ENCODE data around the gene CPT1C.

Gene CPT1C

DNA sequence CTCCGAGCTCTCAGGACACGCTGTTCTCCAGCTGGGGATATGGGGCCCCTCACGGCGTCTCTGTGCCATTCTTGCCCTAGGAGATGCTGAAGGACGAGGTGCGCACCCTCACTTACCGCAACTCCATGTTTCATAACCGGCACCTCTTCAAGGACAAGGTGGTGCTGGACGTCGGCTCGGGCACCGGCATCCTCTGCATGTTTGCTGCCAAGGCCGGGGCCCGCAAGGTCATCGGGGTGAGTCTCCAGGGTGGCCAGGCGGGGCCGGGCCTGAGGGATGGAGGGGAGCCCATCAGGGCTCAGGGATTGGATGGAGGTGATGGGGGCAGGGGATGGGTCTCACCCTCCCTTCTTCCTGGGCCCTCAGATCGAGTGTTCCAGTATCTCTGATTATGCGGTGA is 9.1 kb upstream of the CPT1C start:
- DNase-seq (ENCODE audit: low spot score) = no peak

DNA sequence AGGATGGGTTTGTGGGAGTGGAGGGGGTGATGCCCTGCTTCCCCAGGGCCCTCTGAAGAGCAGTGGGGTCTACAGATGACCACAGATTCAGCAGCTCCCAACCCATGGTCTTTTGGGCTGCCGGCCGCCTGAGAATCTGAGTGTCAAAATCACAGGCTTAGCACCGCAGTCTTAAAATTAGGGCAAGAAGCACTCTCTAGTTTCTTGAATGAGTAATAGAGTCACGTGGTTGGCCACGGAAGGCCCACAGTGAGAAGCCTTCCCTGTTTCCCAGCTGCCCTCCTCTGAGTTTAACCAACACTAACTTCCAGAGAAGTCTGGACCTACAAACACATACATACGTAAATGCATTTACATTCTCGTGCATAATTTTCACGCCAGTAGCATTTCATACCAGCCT is 8.6 kb upstream of the CPT1C start:
- no peak for DNase-seq (ENCODE audit: low spot score)

DNA sequence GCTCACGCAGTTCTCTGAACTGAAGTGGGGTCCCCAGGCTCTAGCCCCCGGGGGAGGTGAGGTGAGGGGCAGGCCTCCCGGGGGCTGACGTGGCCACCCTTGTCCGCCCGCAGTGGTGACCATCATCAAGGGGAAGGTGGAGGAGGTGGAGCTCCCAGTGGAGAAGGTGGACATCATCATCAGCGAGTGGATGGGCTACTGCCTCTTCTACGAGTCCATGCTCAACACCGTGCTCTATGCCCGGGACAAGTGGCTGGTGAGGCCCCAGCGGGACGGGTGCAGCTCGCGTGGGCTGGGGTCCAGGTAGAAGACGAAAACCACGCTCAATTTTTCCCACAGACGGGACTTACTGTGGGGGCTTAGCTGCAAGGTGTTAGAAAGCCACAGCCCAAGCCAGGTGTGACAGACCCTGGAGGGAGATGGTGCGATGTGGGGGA is 7.1 kb upstream of the CPT1C start:
- no peak for DNase-seq (ENCODE audit: low spot score)

DNA sequence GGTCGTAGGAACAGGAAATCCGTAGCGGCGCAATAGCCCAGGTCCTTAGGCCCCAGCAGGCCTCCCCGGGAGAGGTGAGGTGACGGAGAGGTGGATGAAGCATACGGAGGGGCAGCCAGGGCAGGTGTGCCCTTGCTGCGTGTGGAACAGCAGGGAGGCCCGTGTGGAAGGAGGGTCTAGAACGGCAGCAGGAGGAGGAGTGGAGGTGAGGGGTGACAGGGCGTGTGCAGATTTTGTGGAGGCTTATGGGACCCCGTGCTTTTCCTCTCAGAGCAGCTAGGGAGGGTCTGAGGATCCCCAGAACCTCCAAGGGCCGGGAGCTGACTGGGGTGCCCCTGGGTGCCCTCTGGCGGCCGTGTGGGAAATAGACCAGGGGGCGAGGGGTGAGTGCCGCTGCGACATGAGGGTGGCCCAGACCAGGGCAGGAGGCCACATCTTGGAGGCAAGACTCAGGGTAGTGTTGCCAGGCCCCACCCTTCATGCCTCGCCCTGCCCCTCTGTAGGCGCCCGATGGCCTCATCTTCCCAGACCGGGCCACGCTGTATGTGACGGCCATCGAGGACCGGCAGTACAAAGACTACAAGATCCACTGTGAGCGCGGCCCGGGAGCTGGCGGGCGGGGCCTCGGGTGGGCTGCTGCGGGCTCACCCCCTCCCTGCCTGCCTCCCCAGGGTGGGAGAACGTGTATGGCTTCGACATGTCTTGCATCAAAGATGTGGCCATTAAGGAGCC is 6.5 kb upstream of the CPT1C start:
- DNase-seq (ENCODE audit: low spot score) = peak; percentile 64

DNA sequence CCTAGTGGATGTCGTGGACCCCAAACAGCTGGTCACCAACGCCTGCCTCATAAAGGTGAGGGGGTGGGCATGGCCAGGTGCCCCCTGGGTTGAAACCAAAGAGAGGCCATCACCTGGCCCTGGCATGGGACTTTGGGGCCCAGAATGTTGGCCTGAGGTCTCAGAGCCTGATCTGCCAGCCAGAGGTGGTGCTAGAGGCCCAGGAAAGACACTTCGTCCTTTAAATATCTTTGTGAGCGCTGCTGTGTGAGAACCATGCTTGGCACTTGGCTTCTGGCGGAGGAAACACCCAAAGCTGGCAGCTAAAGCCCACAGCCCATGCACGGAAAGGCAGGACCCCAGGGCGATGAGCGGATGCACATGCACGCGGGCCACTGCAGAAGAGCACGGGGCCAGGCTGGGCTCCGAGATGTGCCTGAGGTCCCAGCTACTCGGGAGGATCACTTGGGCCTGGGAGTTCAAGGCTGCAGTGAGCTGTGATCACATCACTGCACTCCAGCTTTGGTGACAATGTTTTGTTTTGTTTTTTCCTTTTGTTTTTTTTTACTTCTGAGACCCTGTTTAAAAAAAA is 5.8 kb upstream of the CPT1C start:
- DNase-seq (ENCODE audit: low spot score) = no peak

DNA sequence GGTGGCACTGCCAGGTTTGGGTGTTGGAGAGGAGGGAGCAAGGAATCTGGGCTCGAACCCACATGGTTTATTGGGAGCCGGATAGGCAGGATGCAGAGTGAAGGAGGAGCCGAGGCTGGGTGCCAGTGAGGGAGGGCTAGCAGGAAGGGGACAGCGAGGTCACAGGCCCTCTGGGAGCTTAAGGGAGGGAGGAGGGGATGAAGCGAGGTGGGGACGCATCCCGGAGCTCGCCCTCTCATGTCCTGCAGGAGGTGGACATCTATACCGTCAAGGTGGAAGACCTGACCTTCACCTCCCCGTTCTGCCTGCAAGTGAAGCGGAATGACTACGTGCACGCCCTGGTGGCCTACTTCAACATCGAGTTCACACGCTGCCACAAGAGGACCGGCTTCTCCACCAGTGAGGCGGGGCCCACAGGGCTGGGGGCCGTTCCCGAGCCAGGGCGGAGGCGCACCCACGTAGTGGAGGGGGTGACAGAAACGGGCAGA is 5.0 kb upstream of the CPT1C start:
- no peak for DNase-seq (ENCODE audit: low spot score)

DNA sequence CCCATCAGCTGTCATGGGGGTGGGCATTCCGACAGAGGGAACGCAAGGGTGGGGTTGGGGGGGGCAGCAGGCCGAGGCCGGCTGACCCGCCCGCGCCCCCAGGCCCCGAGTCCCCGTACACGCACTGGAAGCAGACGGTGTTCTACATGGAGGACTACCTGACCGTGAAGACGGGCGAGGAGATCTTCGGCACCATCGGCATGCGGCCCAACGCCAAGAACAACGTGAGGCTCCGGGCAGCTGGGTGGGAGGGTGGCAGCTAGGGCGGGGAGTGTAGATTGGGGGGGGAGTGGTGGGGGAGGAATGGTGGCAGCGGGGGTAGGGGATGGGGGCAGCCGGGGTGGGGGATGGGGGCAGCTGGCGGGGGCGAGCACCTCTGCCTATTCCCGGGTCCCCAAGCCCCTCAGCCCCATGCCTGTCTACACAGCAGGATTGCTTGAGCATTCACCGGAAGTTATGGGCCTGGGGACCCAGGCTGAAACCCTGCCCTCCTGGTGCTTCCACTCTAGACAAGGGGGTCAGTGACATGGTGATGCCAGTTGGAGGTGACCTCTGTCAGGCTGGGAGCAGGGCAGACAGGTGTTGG is 4.3 kb upstream of the CPT1C start:
- DNase-seq (ENCODE audit: low spot score) = no peak

DNA sequence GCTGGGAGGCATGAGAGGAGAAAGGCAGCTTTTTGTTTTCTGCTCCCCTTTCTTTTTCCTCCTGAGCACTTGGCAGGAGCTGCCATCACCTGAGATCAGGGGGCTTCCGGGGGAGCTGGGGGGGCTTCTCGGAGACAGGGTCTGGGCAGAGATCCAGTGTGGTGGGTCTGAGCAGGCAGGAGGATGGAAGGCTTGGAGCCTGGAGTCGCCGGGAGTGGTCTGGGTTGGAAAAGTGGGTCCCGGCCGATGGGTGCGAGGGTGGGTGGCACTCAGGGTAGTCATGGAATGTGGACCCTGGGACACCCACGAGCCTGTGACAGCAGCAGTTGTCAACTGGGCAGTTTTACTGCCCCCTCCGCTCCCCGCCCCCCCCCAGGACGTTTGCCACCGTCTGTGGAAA is 3.8 kb upstream of the CPT1C start:
- no peak for DNase-seq (ENCODE audit: low spot score)

DNA sequence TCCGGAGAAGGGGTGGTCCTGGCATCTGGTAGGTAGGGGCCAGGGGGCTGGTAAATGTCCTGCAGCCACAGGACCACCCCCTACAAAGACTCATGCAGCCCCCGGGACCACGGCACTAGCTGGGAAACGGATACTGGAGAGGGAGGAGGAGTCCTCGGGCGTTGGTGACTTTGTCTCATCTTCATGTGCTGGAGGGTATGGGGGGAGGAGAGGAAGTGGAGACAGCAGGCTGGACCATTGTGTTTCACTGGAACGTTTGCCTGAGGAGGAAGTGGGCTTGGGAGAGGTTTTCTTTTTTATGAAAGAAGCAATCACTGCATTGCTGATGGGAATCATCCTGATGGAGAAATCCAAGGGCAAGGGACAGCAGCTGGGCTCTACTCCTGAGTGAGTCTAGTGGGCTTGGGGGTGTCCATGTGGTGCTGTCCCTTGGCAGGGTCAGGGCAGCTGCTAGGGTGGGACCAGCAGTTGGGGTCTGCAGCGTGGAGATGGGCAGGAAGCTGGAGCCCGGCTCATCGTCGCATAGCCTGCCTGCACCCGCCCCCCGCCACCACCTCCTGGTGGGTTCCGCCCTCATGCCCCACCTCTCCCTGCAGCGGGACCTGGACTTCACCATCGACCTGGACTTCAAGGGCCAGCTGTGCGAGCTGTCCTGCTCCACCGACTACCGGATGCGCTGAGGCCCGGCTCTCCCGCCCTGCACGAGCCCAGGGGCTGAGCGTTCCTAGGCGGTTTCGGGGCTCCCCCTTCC is 3.2 kb upstream of the CPT1C start:
- DNase-seq (ENCODE audit: low spot score) = no peak

DNA sequence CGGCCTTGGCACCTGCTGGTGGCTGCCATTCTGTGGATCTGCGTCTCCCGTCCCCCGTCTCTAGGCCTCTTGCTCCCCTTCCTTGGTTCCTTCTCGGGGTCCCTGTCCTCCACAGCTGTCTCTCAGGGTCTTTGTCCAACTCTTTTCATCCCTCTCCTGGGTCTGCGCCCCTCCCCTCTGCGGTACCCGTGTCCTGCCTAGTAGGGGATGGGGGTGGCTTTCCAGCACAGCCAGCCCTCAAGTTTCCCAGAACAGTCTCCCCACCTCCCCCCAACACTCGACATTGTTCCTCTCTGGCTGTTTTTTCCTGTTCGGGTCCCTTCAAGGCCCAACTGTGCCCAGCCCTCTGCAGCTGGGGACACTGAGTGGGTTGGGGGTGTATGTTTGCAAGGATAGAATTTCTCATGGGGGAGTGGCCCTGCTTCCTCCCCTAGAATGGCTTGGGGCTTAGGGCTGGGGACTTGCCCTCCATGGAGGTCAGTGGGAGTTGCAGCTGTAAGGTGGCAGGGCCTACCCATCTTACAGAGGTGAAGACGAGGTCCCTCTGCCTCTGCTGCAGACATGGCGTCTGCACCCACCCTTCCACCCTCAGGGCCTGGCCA is 2.3 kb upstream of the CPT1C start:
- no peak for DNase-seq (ENCODE audit: low spot score)

DNA sequence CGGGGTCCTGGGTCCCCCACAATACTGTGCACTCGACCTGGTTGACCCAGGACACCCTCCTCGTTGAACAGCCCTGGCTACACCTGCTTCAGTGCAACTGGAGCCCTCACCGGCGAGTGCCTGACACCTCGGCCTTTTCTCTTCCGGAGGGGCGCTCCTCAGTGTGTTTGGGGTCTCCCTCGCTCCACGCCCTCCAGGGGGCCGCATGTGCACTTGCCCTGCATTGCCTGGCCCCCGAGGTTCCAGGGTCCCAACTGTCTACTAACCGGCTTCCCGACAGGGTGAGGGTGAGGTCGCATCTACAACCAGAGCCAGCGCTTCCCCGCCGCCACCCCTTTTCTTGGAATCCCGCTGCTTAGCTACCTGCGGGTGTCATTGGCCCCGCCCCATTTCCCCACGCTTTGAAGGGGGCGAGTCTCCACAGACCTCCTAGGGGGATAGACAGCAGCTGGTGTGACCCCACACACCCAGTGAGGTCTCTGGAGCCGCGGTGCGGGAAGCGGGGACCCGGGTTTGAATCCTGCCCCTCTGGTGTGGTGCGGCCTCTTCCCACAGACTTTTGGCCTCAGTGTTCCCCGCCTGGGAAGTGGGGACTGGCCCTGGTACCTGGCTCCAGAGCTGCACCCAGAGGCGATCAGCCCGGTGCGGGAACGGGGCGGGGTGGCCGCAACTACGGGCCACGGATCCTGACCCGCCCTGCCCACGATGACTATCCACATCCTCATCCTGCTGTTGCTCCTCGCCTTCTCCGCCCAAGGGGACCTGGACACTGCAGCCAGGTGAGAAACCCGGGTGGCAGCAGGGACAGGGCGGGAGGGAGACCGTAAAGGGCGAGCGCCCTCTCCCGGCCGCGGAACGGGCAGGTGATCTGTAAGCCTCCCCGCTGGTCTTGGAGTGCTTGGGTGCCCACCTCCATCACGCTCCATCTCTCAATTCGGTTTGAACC is 1.5 kb upstream of the CPT1C start, which contains the start of gene ADM5:
Gene ADM5 (plus strand): TSS at position 462 of the 946 bp plus-strand sequence. CDS start 244 bp downstream, at position 706.
- DNase-seq (ENCODE audit: low spot score) = no peak

DNA sequence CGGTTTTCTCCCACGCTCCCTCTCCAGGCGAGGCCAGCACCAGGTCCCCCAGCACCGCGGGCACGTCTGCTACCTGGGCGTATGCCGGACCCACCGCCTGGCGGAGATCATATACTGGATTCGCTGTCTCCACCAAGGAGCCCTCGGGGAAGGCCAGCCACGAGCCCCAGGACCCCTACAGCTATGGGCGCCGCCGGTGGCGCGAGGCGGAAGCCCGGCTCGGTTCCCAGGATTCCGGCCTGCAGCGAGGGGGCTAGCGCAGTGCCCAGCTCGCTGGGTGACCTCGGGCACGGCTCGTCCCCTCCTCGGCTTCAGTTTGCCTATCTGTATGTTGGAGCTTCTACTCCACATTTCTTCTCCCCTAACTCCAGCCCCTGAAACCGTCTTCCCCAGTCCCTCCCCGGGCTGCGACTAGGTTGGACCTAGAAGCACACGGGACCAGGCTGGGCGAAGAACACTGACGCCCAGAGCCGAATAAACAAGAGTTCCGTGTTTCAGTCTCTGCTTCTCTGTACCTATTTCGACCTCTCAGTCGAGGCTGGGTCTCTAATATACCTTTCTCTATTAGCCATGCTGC is 749 bp upstream of the CPT1C start:
- DNase-seq (ENCODE audit: low spot score) = no peak

DNA sequence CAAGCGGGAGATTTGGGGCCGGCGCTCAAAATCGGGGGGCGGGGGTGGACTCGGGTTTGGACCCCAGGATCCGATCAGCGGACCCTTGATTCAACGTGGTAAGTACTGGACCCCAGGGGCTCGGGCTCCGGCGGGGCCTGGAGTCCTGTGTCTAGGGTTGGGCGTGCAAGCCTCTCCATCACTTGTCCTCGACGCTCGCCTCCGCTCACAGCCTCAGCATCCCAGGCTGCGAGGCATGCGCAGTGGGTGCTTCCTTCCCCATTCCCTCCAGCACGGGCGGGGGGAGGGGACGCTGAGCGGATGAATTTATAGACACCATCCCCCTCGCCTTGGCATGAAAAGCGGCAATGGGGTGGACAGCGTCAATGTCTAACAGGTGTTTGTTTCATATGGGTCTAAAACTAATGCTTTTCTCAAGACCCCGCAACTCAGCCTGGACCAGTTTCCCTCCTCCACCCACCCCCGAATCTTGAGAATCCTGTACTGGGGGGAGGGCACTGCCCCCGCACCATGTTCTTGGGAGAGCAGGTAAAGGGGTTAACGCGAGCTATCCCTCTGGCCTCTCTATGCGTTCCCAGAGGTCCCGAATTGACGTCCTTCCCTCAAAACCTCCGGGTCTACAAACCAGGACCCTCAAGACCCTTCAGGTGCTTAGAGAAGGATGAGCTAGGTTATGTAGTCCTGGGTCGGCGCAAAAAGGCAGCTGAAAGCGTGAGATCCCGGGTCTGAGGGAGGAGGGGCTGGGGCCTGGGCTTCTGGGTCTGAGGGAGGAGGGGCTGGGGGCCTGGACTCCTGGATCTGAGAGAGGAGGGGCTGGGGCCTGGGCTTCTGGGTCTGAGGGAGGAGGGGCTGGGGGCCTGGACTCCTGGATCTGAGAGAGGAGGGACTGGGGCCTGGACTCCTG is 579 bp downstream of the CPT1C start:
- no peak for DNase-seq (ENCODE audit: low spot score)

DNA sequence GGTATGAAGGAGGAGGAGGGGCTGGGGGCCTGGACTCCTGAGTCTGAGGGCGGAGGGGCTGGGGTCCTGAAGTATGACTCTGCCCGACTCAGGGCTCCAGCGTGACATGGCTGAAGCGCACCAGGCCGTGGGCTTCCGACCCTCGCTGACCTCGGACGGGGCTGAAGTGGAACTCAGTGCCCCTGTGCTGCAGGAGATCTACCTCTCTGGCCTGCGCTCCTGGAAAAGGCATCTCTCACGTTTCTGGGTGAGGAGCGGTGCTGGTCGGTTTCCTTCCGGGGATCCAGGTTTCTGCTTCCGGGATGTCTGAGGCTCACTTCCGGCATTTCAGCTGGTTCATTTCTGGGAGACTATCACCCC is 1.2 kb downstream of the CPT1C start:
- no peak for DNase-seq (ENCODE audit: low spot score)

DNA sequence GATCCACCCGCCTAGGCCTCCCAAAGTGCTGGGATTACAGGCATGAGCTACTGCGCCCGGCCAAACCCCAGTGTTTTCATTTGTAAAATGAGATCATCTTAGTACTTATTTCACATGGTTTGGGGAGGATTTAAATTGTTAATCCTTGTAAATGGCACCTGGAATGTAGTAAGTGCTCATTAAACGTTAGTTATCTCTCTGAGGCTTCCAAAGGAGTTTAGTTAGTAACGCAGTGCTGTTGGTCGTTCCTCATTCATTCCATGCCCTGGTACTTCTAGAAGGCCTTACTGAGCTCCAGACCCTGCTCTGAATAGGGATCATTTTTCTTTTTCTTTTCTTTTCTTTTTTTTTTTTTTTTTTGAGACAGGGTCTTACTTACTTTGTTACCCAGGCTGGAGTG is 5.2 kb downstream of the CPT1C start:
- no peak for DNase-seq (ENCODE audit: low spot score)

DNA sequence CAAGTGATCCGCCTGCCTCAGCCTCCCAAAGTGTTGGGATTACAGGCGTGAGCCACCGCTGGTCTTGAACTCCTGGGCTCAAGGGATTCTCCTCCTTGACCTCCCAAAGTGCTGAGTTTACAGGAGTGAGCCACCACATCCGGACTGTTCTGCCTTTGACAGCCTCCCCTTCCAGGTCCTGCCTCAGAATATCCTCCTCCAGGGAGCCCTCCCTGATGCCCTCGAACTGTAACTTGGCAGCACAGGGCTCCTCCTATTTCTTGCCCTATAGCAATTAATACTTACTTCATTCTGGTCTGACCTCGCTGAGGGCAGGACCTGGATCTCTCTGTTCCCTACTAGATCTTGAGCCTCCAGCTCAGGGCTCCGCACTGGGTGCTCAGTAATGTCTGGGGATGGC is 5.9 kb downstream of the CPT1C start:
- no peak for DNase-seq (ENCODE audit: low spot score)

DNA sequence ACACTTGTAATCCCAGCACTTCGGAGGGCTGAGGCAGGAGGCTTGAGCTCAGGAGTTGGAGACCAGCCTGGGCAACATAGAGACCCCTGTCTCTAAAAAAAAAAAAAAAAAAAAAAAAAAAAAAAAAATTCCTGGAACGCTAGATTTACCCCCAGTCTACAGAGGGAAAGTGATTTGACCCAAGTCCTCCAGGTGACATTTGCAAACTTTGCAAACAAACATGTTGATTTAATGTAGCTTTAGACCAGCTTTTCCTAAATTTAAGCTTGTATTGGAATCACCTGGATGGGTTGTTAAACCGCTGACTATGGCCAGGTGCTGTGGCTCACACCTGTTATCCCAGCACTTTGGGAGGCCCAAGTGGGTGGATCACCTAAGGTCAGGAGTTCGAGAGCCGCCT is 8.4 kb downstream of the CPT1C start:
- no peak for DNase-seq (ENCODE audit: low spot score)

DNA sequence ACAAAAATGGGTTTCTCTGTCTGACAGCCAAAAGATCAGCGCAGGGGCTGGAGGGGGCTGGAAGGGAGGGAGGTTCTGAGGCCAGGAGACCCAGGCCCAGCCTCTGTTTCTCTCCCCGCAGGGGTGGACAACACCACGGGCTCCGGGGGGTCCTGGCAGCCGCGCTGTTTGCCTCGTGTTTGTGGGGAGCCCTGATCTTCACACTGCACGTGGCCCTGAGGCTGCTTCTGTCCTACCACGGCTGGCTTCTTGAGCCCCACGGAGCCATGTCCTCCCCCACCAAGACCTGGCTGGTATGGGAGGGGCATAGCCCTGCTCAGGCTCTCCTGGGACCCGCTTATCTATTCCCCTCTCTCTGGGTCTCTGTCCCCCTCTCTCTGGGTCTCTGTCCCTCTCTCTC is 9.6 kb downstream of the CPT1C start:
- no peak for DNase-seq (ENCODE audit: low spot score)

DNA sequence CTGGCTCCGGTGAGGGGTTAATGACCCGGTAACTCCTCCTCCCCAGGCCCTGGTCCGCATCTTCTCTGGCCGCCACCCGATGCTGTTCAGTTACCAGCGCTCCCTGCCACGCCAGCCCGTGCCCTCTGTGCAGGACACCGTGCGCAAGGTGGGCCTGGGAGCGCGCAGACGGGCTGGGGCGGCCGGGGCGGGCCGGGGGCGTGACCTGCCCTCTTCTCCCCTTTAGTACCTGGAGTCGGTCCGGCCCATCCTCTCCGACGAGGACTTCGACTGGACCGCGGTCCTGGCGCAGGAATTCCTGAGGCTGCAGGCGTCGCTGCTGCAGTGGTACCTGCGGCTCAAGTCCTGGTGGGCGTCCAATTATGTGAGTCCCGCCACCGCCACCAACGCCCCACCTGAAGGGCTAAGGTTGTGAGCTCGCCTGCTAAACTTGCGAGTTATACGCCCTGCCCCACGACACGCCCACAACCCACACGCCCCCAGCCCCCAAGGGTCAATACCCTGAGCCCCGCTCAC is 10.4 kb downstream of the CPT1C start:
- no peak for DNase-seq (ENCODE audit: low spot score)

Data from NAMALWA (cell line).